Measurements from ENCODE around the gene PIK3R3. TPM values are rescaled to one million over a fixed set of nuclear protein-coding genes. Genes with fewer than 3 reads are reported as not detected.

The PIK3R3 gene
- total and polyA plus RNA-seq, 2 experiments from 2014 or later: 1.6 to 1.9 TPM

DNA sequence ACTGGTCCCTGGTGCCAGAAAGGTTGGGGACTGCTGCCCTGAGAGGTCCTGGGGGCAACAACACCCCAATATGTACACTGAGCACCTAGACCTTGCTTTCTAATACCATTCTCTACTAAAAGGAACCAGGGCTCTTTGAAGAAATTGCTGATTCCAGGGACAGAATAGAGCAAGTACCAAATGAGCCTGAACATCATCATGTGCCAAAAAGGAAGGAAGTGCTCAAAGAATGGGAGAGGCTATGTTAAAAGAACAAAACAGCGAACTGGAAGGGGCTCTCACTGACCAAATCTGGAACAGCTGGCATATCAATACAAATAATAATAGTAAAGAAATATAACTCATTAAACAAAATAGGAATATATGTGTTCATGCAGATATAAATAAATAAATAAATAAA lies 50.8 kb downstream of the PIK3R3 start:
- in situ Hi-C loops (cut with MboI): no loop called here
- no peak overlapping the region for H3K9ac ChIP-seq
- H3F3A ChIP-seq (ENCODE audit: insufficient read depth): peaks cover 20% of the 10 kb centered on the region; the same call in 1 of the 2 replicates
- H3K4me2 ChIP-seq (ENCODE audit: unreplicated experiment): no peak overlapping the region
- peaks cover 17% of the 10 kb centered on the region for H3K4me1 ChIP-seq (ENCODE audit: insufficient read depth)
- 93 to 95% methylated on average over 1 of the region's 1 CpG for WGBS, 2 experiments (ENCODE audit: low coverage in 1 of 2, low lambda C conversion rate in 2 of 2, missing lambda C conversion rate in 2 of 2)
- no peak for DNase-seq
- H3K9me3 ChIP-seq (ENCODE audit: low read depth): no peaks in the 10 kb centered on the region
- H3K4me3 ChIP-seq: no peak overlapping the region
- TF ChIP-seq EZH2 (IDR thresholded peaks at IDR 0.05; ENCODE audit: insufficient read depth, poor library complexity, severe bottlenecking) (no peak), EZH2phosphoT487 (IDR thresholded peaks at IDR 0.05; ENCODE audit: insufficient read depth, low read depth) (no peak)
- no peaks in the 10 kb centered on the region for H4K20me1 ChIP-seq (ENCODE audit: insufficient read depth)
- H3K9me2 ChIP-seq (ENCODE audit: insufficient read depth): no peaks in the 10 kb centered on the region
- H3K36me3 ChIP-seq (ENCODE audit: low read depth): no peaks in the 10 kb centered on the region
- no peak overlapping the region for H3K27ac ChIP-seq
- H3K79me2 ChIP-seq (ENCODE audit: insufficient read depth): no peaks in the 10 kb centered on the region
- H3K27me3 ChIP-seq (replicated peaks; ENCODE audit: insufficient read depth): no peaks in the 10 kb centered on the region
- H2AFZ ChIP-seq: no peak overlapping the region

DNA sequence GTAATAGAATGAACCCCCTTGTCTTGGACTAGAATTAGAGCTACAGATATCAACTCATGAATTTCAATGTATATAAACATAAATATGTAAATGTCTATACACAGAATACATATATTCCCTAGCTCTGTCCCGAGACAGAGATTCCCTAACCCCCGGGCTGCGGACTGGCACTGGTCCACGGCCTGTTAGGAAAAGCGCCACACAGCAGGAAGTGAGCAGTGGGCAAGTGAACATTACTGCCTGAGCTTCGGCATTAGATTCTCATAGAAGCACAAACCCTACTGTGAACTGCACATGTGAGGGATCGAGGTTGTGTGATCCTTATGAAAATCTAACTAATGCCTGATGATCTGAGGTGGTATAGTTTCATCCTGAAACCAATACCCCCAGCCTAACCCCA lies 51.2 kb downstream of the PIK3R3 start:
- Histone ChIP-seq H4K20me1 (ENCODE audit: insufficient read depth) (no peaks in the 10 kb centered on the region), H3K4me1 (ENCODE audit: insufficient read depth) (peaks cover 17% of the 10 kb centered on the region), H3K27ac (no peak overlapping the region), H3K79me2 (ENCODE audit: insufficient read depth) (no peaks in the 10 kb centered on the region), H3F3A (ENCODE audit: insufficient read depth) (peaks cover 20% of the 10 kb centered on the region; the same call in 1 of the 2 replicates), H3K4me2 (ENCODE audit: unreplicated experiment) (no peak overlapping the region), H3K4me3 (no peak overlapping the region), H3K9me2 (ENCODE audit: insufficient read depth) (no peaks in the 10 kb centered on the region), H3K36me3 (ENCODE audit: low read depth) (no peaks in the 10 kb centered on the region), H2AFZ (no peak overlapping the region), H3K9ac (no peak overlapping the region), H3K27me3 (replicated peaks; ENCODE audit: insufficient read depth) (no peaks in the 10 kb centered on the region), H3K9me3 (ENCODE audit: low read depth) (no peaks in the 10 kb centered on the region)
- in situ Hi-C loops (cut with MboI): no loop called here
- TF ChIP-seq EZH2 (IDR thresholded peaks at IDR 0.05; ENCODE audit: insufficient read depth, poor library complexity, severe bottlenecking) (no peak), EZH2phosphoT487 (IDR thresholded peaks at IDR 0.05; ENCODE audit: insufficient read depth, low read depth) (no peak)
- DNase-seq: no peak
- 63 to 67% methylated on average over 7 of the region's 7 CpGs for WGBS, 2 experiments (ENCODE audit: low coverage in 1 of 2, low lambda C conversion rate in 2 of 2, missing lambda C conversion rate in 2 of 2)

DNA sequence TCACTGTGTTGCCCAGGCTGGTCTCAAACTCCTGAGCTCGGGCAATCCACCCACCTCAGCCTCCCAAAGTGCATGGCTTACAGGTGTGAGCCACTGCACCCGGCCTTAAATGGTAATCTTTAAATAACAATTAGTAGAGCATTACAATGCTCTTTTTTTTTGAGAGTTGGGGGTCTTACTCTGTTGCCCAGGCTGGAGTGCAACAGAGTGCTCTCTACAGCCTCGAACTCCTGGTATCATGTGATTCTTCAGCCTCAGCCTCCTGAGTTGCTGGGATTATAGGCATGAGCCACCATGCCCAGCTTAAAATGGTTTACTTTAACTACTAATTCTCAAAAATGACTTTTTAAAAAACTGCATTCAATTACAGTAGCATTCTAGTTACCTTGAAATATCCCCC lies 52.2 kb downstream of the PIK3R3 start:
- no peaks in the 10 kb centered on the region for H3K36me3 ChIP-seq (ENCODE audit: low read depth)
- H3K79me2 ChIP-seq (ENCODE audit: insufficient read depth): no peaks in the 10 kb centered on the region
- H3K4me3 ChIP-seq: no peak overlapping the region
- H3K27me3 ChIP-seq (replicated peaks; ENCODE audit: insufficient read depth): no peaks in the 10 kb centered on the region
- no peaks in the 10 kb centered on the region for H3K9me3 ChIP-seq (ENCODE audit: low read depth)
- WGBS, 2 experiments (ENCODE audit: low coverage in 1 of 2, low lambda C conversion rate in 2 of 2, missing lambda C conversion rate in 2 of 2): 51 to 56% methylated on average over 3 of the region's 3 CpGs
- H3F3A ChIP-seq (ENCODE audit: insufficient read depth): peaks cover 17% of the 10 kb centered on the region; the same call in 1 of the 2 replicates
- no peak overlapping the region for H3K27ac ChIP-seq
- no peaks in the 10 kb centered on the region for H3K9me2 ChIP-seq (ENCODE audit: insufficient read depth)
- no peak overlapping the region for H3K4me2 ChIP-seq (ENCODE audit: unreplicated experiment)
- H4K20me1 ChIP-seq (ENCODE audit: insufficient read depth): no peaks in the 10 kb centered on the region
- TF ChIP-seq EZH2 (IDR thresholded peaks at IDR 0.05; ENCODE audit: insufficient read depth, poor library complexity, severe bottlenecking): no peak
- TF ChIP-seq EZH2phosphoT487 (IDR thresholded peaks at IDR 0.05; ENCODE audit: insufficient read depth, low read depth): no peak
- no peak overlapping the region for H2AFZ ChIP-seq
- in situ Hi-C loops (cut with MboI): no loop called here
- H3K4me1 ChIP-seq (ENCODE audit: insufficient read depth): peaks cover 14% of the 10 kb centered on the region
- no peak overlapping the region for H3K9ac ChIP-seq
- no peak for DNase-seq

DNA sequence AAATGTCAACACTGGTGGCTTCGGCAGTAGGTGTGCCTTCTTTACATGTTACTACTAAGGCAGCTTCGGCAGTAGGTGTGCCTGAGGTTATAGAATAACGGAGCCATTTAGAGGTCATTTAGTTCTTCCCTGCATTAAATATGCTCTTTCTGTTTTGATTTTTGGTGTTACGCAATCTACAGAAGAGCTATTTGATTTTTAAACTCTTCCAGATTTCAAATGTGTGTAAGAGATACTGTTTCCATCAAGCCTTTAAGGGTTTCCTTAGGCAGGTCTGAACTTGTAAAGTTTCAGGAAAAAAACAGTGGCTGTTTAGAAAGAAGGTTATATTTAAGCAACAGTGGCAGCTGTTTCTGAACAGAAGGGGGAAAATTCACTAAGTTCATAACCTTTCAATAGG lies 54.8 kb downstream of the PIK3R3 start:
- no peak overlapping the region for H3K4me2 ChIP-seq (ENCODE audit: unreplicated experiment)
- no peaks in the 10 kb centered on the region for H4K20me1 ChIP-seq (ENCODE audit: insufficient read depth)
- no peak overlapping the region for H3K9ac ChIP-seq
- no peaks in the 10 kb centered on the region for H3K27me3 ChIP-seq (replicated peaks; ENCODE audit: insufficient read depth)
- H3K79me2 ChIP-seq (ENCODE audit: insufficient read depth): no peaks in the 10 kb centered on the region
- 86 to 88% methylated on average over 4 of the region's 4 CpGs for WGBS, 2 experiments (ENCODE audit: low coverage in 1 of 2, low lambda C conversion rate in 2 of 2, missing lambda C conversion rate in 2 of 2)
- no peaks in the 10 kb centered on the region for H3K9me2 ChIP-seq (ENCODE audit: insufficient read depth)
- no peaks in the 10 kb centered on the region for H3K9me3 ChIP-seq (ENCODE audit: low read depth)
- no peaks in the 10 kb centered on the region for H3F3A ChIP-seq (ENCODE audit: insufficient read depth)
- in situ Hi-C loops (cut with MboI): no loop called here
- H2AFZ ChIP-seq: no peak overlapping the region
- no peak overlapping the region for H3K27ac ChIP-seq
- H3K4me1 ChIP-seq (ENCODE audit: insufficient read depth): no peaks in the 10 kb centered on the region
- no peaks in the 10 kb centered on the region for H3K36me3 ChIP-seq (ENCODE audit: low read depth)
- TF ChIP-seq EZH2 (IDR thresholded peaks at IDR 0.05; ENCODE audit: insufficient read depth, poor library complexity, severe bottlenecking) (no peak), EZH2phosphoT487 (IDR thresholded peaks at IDR 0.05; ENCODE audit: insufficient read depth, low read depth) (no peak)
- H3K4me3 ChIP-seq: no peak overlapping the region
- DNase-seq: no peak

DNA sequence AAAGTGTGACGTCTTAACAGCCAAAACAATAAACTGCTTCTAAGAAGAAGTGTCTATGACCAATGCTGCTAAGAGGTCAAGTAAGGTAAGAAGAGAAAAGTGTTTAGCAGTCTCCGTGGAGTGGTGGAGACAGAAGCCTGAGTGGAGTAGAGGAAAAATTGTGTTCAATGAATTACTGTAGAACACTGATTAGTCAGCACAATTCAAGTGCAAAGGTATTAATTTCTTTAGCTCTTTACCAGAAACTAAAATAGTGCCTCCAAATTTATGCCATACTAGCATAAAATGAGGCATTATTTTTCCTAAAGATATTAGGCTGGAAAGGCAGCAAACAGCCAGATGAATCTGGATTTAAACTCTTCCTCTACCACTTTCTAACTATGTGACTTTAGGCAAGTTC lies 56.1 kb downstream of the PIK3R3 start:
- Histone ChIP-seq H3K9me2 (ENCODE audit: insufficient read depth) (no peaks in the 10 kb centered on the region), H3K36me3 (ENCODE audit: low read depth) (no peaks in the 10 kb centered on the region), H3K9ac (no peak overlapping the region), H3K27me3 (replicated peaks; ENCODE audit: insufficient read depth) (no peaks in the 10 kb centered on the region), H4K20me1 (ENCODE audit: insufficient read depth) (no peaks in the 10 kb centered on the region), H3K4me1 (ENCODE audit: insufficient read depth) (no peaks in the 10 kb centered on the region), H3K4me2 (ENCODE audit: unreplicated experiment) (no peak overlapping the region), H3K79me2 (ENCODE audit: insufficient read depth) (no peaks in the 10 kb centered on the region), H3F3A (ENCODE audit: insufficient read depth) (no peaks in the 10 kb centered on the region), H3K27ac (no peak overlapping the region), H3K4me3 (no peak overlapping the region), H3K9me3 (ENCODE audit: low read depth) (no peaks in the 10 kb centered on the region), H2AFZ (no peak overlapping the region)
- no peak for DNase-seq
- in situ Hi-C loops (cut with MboI): no loop called here
- 31 to 42% methylated on average over 2 of the region's 2 CpGs for WGBS, 2 experiments (ENCODE audit: low coverage in 1 of 2, low lambda C conversion rate in 2 of 2, missing lambda C conversion rate in 2 of 2)
- TF ChIP-seq EZH2phosphoT487 (IDR thresholded peaks at IDR 0.05; ENCODE audit: insufficient read depth, low read depth) (no peak), EZH2 (IDR thresholded peaks at IDR 0.05; ENCODE audit: insufficient read depth, poor library complexity, severe bottlenecking) (no peak)

Data from GM23248 (cell line).